Adrenal gland (tissue), 12 donors: ENCODE data around the gene TMEM62. TPM values are rescaled to one million over a fixed set of nuclear protein-coding genes. Genes with fewer than 3 reads are reported as not detected.
A peak's percentile ranks its signal among the peaks of the same experiment; 100 is the strongest.
"Not testable (repeated sequence)": the region's sequence is repeated elsewhere in the genome, so short reads cannot be mapped to it uniquely, and the experiment has no call there.

Experiments used
- DNase-seq, 7 donors: peaks; one replicate each; pipeline ENCODE4 v3.0.0-alpha.2; 2019 to 2020
- H3K27ac ChIP-seq, 5 donors: fragments of 200-600 bp; sonication (generic) in 4 of 5; 1 replicate in 3 of 5; 2 replicates in 2 of 5; pipeline versions ENCODE4 v1.5.1 to v1.8.0; 2016 to 2020; ENCODE audit warnings: mild to moderate bottlenecking in 1 of 5
- H3K27me3 ChIP-seq: fragments of 200-600 bp; 2 replicates; pipeline ENCODE4 v1.8.0; 2021
- H3K36me3 ChIP-seq, 2 donors: fragments of 200-600 bp; replicated peaks in 1 of 2; 1 replicate in 1 of 2; 2 replicates in 1 of 2; pipeline versions ENCODE4 v1.5.1 to v1.8.0; 2018 to 2022
- H3K4me1 ChIP-seq, 2 donors: fragments of 200-600 bp; replicated peaks in 1 of 2; 1 replicate in 1 of 2; 2 replicates in 1 of 2; pipeline versions ENCODE4 v1.5.1 to v1.8.0; 2018 to 2021
- H3K4me3 ChIP-seq, 4 donors: fragments of 200-600 bp; sonication (generic) in 3 of 4; one replicate each; pipeline ENCODE4 v1.5.1; 2016 to 2018
- H3K9me3 ChIP-seq, 3 donors: fragments of 200-600 bp; sonication (generic) in 1 of 3; replicated peaks in 1 of 3; 1 replicate in 2 of 3; 2 replicates in 1 of 3; pipeline versions ENCODE4 v1.5.1 to v1.8.0; 2016 to 2021
- POLR2A ChIP-seq, 2 donors: fragments of 450-650 bp; IDR thresholded peaks; one replicate each; pipeline ENCODE4 v1.6.1; 2017; ENCODE audit warnings: antibody characterized with exemption in 2 of 2, mild to moderate bottlenecking in 2 of 2, moderate library complexity in 1 of 2
- WGBS, 4 donors: extraction: QIAGEN DNeasy Blood & Tissue Kit in 2 of 4; methylation state at CpG; one replicate each; pipeline versions ENCODE4 v1.1.5 to v1.1.7; 2013 to 2017; 5-methylcytosine and 5-hydroxymethylcytosine counted together
- intact Hi-C, 2 donors: fragments of 100-400 bp; cut with DNase I; formaldehyde crosslinking; loops; one replicate each; pipeline versions ENCODE4 v1.14.1 to v1.15.0; 2022 to 2023
- polyA plus RNA-seq, 3 donors: library from polyadenylated mRNA; stranded (reverse); fragments of 200-250 nt in 2 of 3; fragments of 350-450 nt in 1 of 3; fragmentation: Illumina TruSeq in 1 of 3; extraction: RNeasy Lipid Tissue Mini Kit (QIAGEN cat#74804) in 1 of 3; gene quantifications; one replicate each; pipeline ENCODE4 v1.2.3, GENCODE V29; 2013 to 2014
- total RNA-seq, 9 donors: library from RNA; depleted of rRNA in 4 of 9; stranded (reverse); fragments of >200 nt in 4 of 9; fragments of 120-200 nt in 1 of 9; fragmentation: NEBNext Ultra II Directional in 1 of 9; extraction: Animal tissue kit (Norgen Biotek cat#: 25700) in 1 of 9; gene quantifications; one replicate each; pipeline versions ENCODE4 v1.1.0 to v1.2.4, GENCODE V29; 2013 to 2023
- TF ChIP-seq, protein P1 (sequence below), 6 experiments: fragments of 450-650 bp in 4 of 6; fragments of 200-600 bp in 2 of 6; sonication (generic) in 1 of 6; IDR thresholded peaks; 1 replicate in 5 of 6; 2 replicates in 1 of 6; pipeline versions ENCODE4 v1.5.1 to v1.8.0; 2016 to 2021; ENCODE audit warnings: antibody characterized with exemption in 6 of 6, mild to moderate bottlenecking in 2 of 6, moderate library complexity in 1 of 6
- donor health status: healthy with polysubstance abuse.
- donor health status: Bipolar disorder and iron deficiency.
- donor health status: DM: yes; HTN: yes; CAD: no.
- donor health status: DM: no; HTN: no; CAD: no.
- donor health status: DM: no; HTN: no; CAD: no.
- donor health status: DM: yes; HTN: yes; CAD: no.

The TMEM62 gene
- total and polyA plus RNA-seq, 12 donors, result 11.3 to 25.9 (median 18.4) TPM

DNA sequence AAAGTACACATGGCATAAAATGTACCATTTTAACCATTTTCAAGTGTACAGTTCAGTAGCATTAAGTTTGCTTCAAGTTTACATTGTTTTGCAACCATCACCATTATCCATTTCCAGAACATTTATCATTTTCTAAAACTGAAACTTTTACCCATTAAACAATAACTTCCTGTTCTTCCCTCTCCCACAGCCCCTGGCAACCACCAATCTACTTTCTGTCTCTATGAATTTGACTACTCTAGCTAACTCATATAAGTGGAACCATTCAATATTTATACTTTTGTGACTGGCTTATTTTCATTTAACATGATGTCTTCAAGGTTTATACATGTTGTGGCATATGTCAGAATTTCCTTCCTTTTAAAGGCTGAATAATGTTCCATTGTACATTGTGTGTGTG, 19.9 kb downstream of the TMEM62 start:
- intact Hi-C loops, result no loop called here
- peaks cover 0 to 44% of the 10 kb centered on the region in 2 donors for H3K36me3 ChIP-seq
- TF ChIP-seq POLR2A (IDR thresholded peaks at IDR 0.05), result no peak
- TF ChIP-seq, protein P1, sequence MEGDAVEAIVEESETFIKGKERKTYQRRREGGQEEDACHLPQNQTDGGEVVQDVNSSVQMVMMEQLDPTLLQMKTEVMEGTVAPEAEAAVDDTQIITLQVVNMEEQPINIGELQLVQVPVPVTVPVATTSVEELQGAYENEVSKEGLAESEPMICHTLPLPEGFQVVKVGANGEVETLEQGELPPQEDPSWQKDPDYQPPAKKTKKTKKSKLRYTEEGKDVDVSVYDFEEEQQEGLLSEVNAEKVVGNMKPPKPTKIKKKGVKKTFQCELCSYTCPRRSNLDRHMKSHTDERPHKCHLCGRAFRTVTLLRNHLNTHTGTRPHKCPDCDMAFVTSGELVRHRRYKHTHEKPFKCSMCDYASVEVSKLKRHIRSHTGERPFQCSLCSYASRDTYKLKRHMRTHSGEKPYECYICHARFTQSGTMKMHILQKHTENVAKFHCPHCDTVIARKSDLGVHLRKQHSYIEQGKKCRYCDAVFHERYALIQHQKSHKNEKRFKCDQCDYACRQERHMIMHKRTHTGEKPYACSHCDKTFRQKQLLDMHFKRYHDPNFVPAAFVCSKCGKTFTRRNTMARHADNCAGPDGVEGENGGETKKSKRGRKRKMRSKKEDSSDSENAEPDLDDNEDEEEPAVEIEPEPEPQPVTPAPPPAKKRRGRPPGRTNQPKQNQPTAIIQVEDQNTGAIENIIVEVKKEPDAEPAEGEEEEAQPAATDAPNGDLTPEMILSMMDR (IDR thresholded peaks at IDR 0.05), result no peak
- H3K4me3 ChIP-seq, result no peak overlapping the region
- H3K27me3 ChIP-seq, result no peaks in the 10 kb centered on the region
- no peak overlapping the region for H3K27ac ChIP-seq
- no peak for DNase-seq
- H3K9me3 ChIP-seq, result no peaks in the 10 kb centered on the region
- H3K4me1 ChIP-seq, result no peaks in the 10 kb centered on the region

DNA sequence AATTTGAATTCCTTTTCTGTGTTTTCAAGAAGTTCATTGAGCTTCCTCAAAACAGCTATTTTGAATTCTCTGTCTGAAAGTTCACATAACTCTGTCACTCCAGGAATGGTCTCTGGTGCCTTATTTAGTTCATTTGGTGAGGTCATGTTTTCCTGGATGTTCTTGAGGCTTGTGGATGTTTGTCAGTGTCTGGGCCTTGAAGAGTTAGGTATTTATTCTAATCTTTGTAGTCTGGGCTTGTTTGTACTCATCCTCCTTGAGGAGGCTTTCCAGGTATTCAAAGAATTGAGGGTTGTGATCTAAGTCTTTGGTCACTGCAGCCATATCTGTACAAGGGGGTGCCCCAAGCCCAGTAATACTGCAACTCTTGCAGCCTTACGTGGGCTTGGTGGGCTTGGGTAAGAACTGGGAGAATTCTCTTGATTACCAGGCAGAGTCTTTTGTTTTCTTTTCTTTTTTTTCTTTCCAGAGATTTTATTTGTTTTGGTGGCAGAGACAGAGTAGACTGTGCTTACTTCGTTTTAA, 32.5 kb downstream of the TMEM62 start:
- DNase-seq, result no peak
- Histone ChIP-seq H3K27me3 (no peaks in the 10 kb centered on the region), H3K4me3 (no peak overlapping the region), H3K9me3 (no peaks in the 10 kb centered on the region), H3K27ac (no peak overlapping the region), H3K4me1 (no peaks in the 10 kb centered on the region), H3K36me3 (peaks cover 0 to 17% of the 10 kb centered on the region in 2 donors)
- intact Hi-C loops, result no loop called here
- WGBS, 4 donors, result 90 to 100% (median 97%) methylated on average over 1 to 2 of the region's 2 CpGs
- TF ChIP-seq POLR2A (IDR thresholded peaks at IDR 0.05), result no peak
- TF ChIP-seq, protein P1 (IDR thresholded peaks at IDR 0.05), result no peak

DNA sequence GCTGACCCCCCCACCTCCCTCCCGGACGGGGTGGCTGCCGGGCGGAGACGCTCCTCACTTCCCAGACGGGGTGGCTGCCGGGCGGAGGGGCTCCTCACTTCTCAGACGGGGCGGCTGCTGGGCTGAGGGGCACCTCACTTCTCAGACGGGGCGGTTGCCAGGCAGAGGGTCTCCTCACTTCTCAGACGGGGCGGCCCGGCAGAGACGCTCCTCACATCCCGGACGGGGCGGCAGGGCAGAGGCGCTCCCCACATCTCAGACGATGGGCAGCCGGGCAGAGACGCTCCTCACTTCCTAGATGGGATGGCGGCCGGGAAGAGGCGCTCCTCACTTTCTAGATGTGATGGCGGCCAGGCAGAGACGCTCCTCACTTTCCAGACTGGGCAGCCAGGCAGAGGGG, 33.9 kb downstream of the TMEM62 start:
- H3K9me3 ChIP-seq, DNase-seq, intact Hi-C loops, H3K27ac ChIP-seq, H3K4me1 ChIP-seq, H3K27me3 ChIP-seq, H3K4me3 ChIP-seq: not testable (repeated sequence)
- 95 to 100% (median 98%) methylated on average over 8 to 27 of the region's 28 CpGs for WGBS, 4 donors
- H3K36me3 ChIP-seq, result peaks cover 0 to 11% of the 10 kb centered on the region in 2 donors

DNA sequence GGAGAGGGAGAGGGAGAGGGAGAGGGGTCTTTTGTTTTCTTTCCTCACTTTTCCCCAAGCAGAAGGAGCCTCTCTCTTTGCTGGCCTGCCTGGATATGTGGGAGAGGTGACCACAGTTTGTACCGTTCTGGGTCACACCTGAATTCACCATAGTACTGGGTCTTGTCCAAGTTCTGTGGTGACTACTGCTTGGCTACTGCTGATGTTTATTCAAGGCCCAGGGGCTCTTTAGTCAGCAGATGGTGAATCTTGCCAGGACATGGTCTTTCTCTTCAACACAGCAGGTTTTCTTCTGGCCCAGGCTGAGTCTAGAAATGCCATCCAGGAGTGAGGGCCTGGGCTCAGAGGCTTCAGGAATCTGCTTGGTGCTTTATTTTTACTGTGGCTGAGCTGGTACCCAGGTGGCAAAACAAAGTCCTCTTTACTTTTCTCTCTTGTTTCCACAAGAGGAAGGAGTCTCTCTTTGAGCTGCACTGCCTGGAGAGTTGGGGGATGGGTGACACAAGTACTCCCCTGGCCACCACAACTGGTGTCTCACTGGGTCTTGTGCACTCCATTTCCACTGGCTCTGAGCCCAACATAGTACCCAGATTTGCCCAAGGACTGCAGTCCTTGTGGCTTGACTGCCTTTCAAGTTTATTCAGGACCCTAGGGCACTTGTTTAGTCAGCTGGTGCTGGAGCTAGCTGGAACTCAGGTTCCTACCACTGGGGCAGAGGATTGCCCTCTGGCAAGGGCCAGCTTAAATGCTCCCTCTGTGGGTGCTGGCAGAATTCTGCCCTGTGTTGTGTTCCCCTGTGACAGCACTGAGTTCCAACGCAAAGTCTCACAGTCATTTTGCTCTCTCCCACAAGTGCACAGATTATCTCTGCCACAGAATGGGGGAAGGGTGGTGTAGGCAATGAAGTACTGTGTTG, 35.1 kb downstream of the TMEM62 start:
- no peaks in the 10 kb centered on the region for H3K4me1 ChIP-seq
- intact Hi-C loops, result no loop called here
- H3K9me3 ChIP-seq, result no peaks in the 10 kb centered on the region
- peaks cover 0 to 13% of the 10 kb centered on the region in 2 donors for H3K36me3 ChIP-seq
- H3K4me3 ChIP-seq, result no peak overlapping the region
- peak in 3 of 7 donors; percentile 23 to 40 (median 33) for DNase-seq
- no peaks in the 10 kb centered on the region for H3K27me3 ChIP-seq
- TF ChIP-seq POLR2A (IDR thresholded peaks at IDR 0.05), result no peak
- TF ChIP-seq, protein P1 (IDR thresholded peaks at IDR 0.05), result no peak
- 68 to 72% (median 71%) methylated on average over 2 of the region's 2 CpGs for WGBS, 4 donors
- H3K27ac ChIP-seq, result no peak overlapping the region
